Esophagus squamous epithelium (tissue), 5 donors: ENCODE results near the gene NPB. TPM values are rescaled to one million over a fixed set of nuclear protein-coding genes. Genes with fewer than 3 reads are reported as not detected.
A peak's percentile ranks its signal among the peaks of the same experiment; 100 is the strongest.

Source experiments
- DNase-seq: peaks from one replicate; lab custom pipeline; 2025; lab: John Stamatoyannopoulos, UW
- H3K27ac ChIP-seq, 4 donors: fragments of 200-600 bp; sonication (generic); one replicate each; pipeline ENCODE4 v1.5.1; 2016 to 2019; ENCODE audit warnings: mild to moderate bottlenecking in 1 of 4
- H3K27me3 ChIP-seq, 4 donors: fragments of 200-600 bp; sonication (generic); 1 replicate in 3 of 4; 2 replicates in 1 of 4; pipeline versions ENCODE4 v1.5.1 to v1.6.0; 2017 to 2021; ENCODE audit warnings: antibody characterized with exemption in 1 of 4
- H3K36me3 ChIP-seq, 3 donors: fragments of 200-600 bp; sonication (generic); one replicate each; pipeline ENCODE4 v1.5.1; 2016 to 2019
- H3K4me1 ChIP-seq, 3 donors: fragments of 200-600 bp; sonication (generic); one replicate each; pipeline ENCODE4 v1.5.1; 2017 to 2019
- H3K4me3 ChIP-seq, 4 donors: fragments of 200-600 bp; sonication (generic); 1 replicate in 3 of 4; 2 replicates in 1 of 4; pipeline ENCODE4 v1.5.1; 2016 to 2019; ENCODE audit warnings: mild to moderate bottlenecking in 2 of 4, moderate library complexity in 1 of 4
- H3K9me3 ChIP-seq, 3 donors: fragments of 200-600 bp; sonication (generic); one replicate each; pipeline ENCODE4 v1.5.1; 2016 to 2019
- CTCF ChIP-seq, 6 experiments: fragments of 450-650 bp in 4 of 6; fragments of 200-600 bp in 2 of 6; sonication (generic) in 2 of 6; IDR thresholded peaks; one replicate each; pipeline ENCODE4 v1.5.1; 2016 to 2019; ENCODE audit warnings: antibody characterized with exemption in 6 of 6, mild to moderate bottlenecking in 4 of 6, moderate library complexity in 4 of 6
- POLR2A ChIP-seq, 4 donors: fragments of 450-650 bp; IDR thresholded peaks; one replicate each; pipeline ENCODE4 v1.6.1; 2017; ENCODE audit warnings: antibody characterized with exemption in 4 of 4, mild to moderate bottlenecking in 4 of 4, moderate library complexity in 3 of 4
- WGBS, 2 donors: methylation state at CpG; one replicate each; pipeline ENCODE4 v1.1.5; 2018; 5-methylcytosine and 5-hydroxymethylcytosine counted together
- intact Hi-C: fragments of 100-400 bp; cut with DNase I; formaldehyde crosslinking; loops from one replicate; pipeline ENCODE4 v1.15.0; 2022
- total RNA-seq, 4 donors: library from RNA; depleted of rRNA; stranded (reverse); fragments of >200 nt; gene quantifications; one replicate each; pipeline ENCODE4 v1.1.0, GENCODE V29; 2016
- donor health status: DM: yes; HTN: yes; CAD: no.

NPB gene
- total RNA-seq = 1 to 10 TPM in 3 of 4 donors, under 1 TPM in 1; 0.53 to 7.4 (median 1.5) TPM

- Histone ChIP-seq H3K4me1 (peaks cover 11 to 43% (median 13%) of the 10 kb centered on the region in 3 donors), H3K4me3 (peak within 1 kb of the TSS; percentile 23 to 62 (median 39)), H3K27ac (peak within 1 kb of the TSS in 1 of 4 donors; percentile 19), H3K9me3 (no peaks in the 10 kb centered on the region), H3K36me3 (peaks cover 9 to 78% (median 10%) of the 10 kb centered on the region in 3 donors), H3K27me3 (peaks cover 0 to 20% (median 0%) of the 10 kb centered on the region in 4 donors)
- no peak for TF ChIP-seq CTCF (IDR thresholded peaks at IDR 0.05)
- TF ChIP-seq POLR2A (IDR thresholded peaks at IDR 0.05) = no peak
- WGBS, 2 donors = no CpG with 5 or more reads among the region's 79 CpGs
- no peak for DNase-seq
- intact Hi-C loops = no loop called here
These were observed at the start of gene NPB for GRCh38 chr17:81902023-81902652. Gene NPB, plus strand, starts transcription at chr17:81902238. Its CDS starts 40 bp downstream, at chr17:81902278.

GRCh38 chr17:81854974-81855774 lies 46.9 kb upstream of the NPB start:
- 54 to 71% methylated on average over 11 to 26 of the region's 29 CpGs for WGBS, 2 donors
- intact Hi-C loops = no loop called here
- Histone ChIP-seq H3K9me3 (no peaks in the 10 kb centered on the region), H3K27me3 (no peaks in the 10 kb centered on the region), H3K4me1 (peaks cover 28 to 67% (median 43%) of the 10 kb centered on the region in 3 donors), H3K27ac (peak overlapping the region; percentile 71 to 99 (median 76)), H3K4me3 (no peak overlapping the region), H3K36me3 (peaks cover 29 to 90% (median 43%) of the 10 kb centered on the region in 3 donors)
- DNase-seq = no peak
- TF ChIP-seq POLR2A (IDR thresholded peaks at IDR 0.05) (no peak), CTCF (IDR thresholded peaks at IDR 0.05) (peak in 5 of 6 experiments; percentile 8 to 44 (median 38))

GRCh38 chr17:81858170-81858966 lies 43.7 kb upstream of the NPB start:
- Histone ChIP-seq H3K4me1 (peaks cover 40 to 85% (median 55%) of the 10 kb centered on the region in 3 donors), H3K27ac (peak overlapping the region; percentile 92 to 99 (median 98)), H3K27me3 (no peaks in the 10 kb centered on the region), H3K36me3 (peaks cover 11 to 62% (median 12%) of the 10 kb centered on the region in 3 donors), H3K9me3 (no peaks in the 10 kb centered on the region), H3K4me3 (peak overlapping the region; percentile 69 to 95 (median 90))
- DNase-seq = no peak
- intact Hi-C loops = no loop called here
- WGBS, 2 donors = 45 to 51% methylated on average over 8 to 12 of the region's 30 CpGs
- no peak for TF ChIP-seq CTCF (IDR thresholded peaks at IDR 0.05)
- TF ChIP-seq POLR2A (IDR thresholded peaks at IDR 0.05) = no peak

GRCh38 chr17:81858967-81859905 lies 42.8 kb upstream of the NPB start:
- Histone ChIP-seq H3K27me3 (no peaks in the 10 kb centered on the region), H3K36me3 (peaks cover 2 to 62% (median 3%) of the 10 kb centered on the region in 3 donors), H3K27ac (peak overlapping the region; percentile 92 to 99 (median 98)), H3K4me3 (peak overlapping the region; percentile 69 to 95 (median 90)), H3K4me1 (peaks cover 39 to 88% (median 58%) of the 10 kb centered on the region in 3 donors), H3K9me3 (no peaks in the 10 kb centered on the region)
- TF ChIP-seq POLR2A (IDR thresholded peaks at IDR 0.05) = no peak
- no peak for TF ChIP-seq CTCF (IDR thresholded peaks at IDR 0.05)
- intact Hi-C loops = no loop called here
- no peak for DNase-seq
- 27 to 50% methylated on average over 8 to 14 of the region's 23 CpGs for WGBS, 2 donors
